Neutrophil (primary cell): ENCODE results near the gene C9orf78.

Source experiments
- H3K27ac ChIP-seq: fragments of 200-600 bp; sonication (generic); 2 replicates; pipeline ENCODE4 v1.5.1; 2016; ENCODE audit warnings: mild to moderate bottlenecking, moderate library complexity
- H3K27me3 ChIP-seq: fragments of 200-600 bp; sonication (generic); 2 replicates; pipeline ENCODE4 v1.6.0; 2016; ENCODE audit warnings: mild to moderate bottlenecking
- H3K36me3 ChIP-seq: fragments of 200-600 bp; sonication (generic); 2 replicates; pipeline ENCODE4 v1.5.1; 2017
- H3K4me1 ChIP-seq, 2 experiments: fragments of 200-600 bp in 1 of 2; sonication (generic) in 1 of 2; 1 replicate in 1 of 2; 2 replicates in 1 of 2; pipeline versions ENCODE4 v1.5.1 to v1.6.1; 2013 to 2016; ENCODE audit warnings: low read depth in 1 of 2, low read length in 1 of 2, mild to moderate bottlenecking in 1 of 2, moderate library complexity in 1 of 2; ENCODE audit not compliant: control insufficient read depth in 1 of 2, insufficient read depth in 1 of 2
- H3K4me3 ChIP-seq, 2 experiments: fragments of 200-600 bp in 1 of 2; sonication (generic) in 1 of 2; 1 replicate in 1 of 2; 2 replicates in 1 of 2; pipeline ENCODE4 v1.5.1; 2013 to 2016; ENCODE audit warnings: low read depth in 1 of 2, low read length in 1 of 2, mild to moderate bottlenecking in 1 of 2, moderate library complexity in 1 of 2
- H3K9me3 ChIP-seq: fragments of 200-600 bp; sonication (generic); 2 replicates; pipeline ENCODE4 v1.5.1; 2016
- CTCF ChIP-seq: fragments of 200-600 bp; sonication (generic); IDR thresholded peaks from 2 replicates; pipeline ENCODE4 v1.5.1; 2016; ENCODE audit warnings: antibody characterized with exemption

Gene C9orf78

GRCh38 chr9:129826759-129827158, 8.3 kb downstream of the C9orf78 start:
- no peak for TF ChIP-seq CTCF
- no peaks in the 10 kb centered on the region for H3K9me3 ChIP-seq
- peaks cover 55% of the 10 kb centered on the region for H3K36me3 ChIP-seq
- no peaks in the 10 kb centered on the region for H3K27me3 ChIP-seq
- no peak overlapping the region for H3K27ac ChIP-seq
- H3K4me3 ChIP-seq, result no peak overlapping the region
- peaks cover 15 to 23% of the 10 kb centered on the region in 2 experiments for H3K4me1 ChIP-seq

GRCh38 chr9:129826344-129826743, 8.7 kb downstream of the C9orf78 start:
- no peak overlapping the region for H3K27ac ChIP-seq
- H3K4me1 ChIP-seq, result peaks cover 16 to 25% of the 10 kb centered on the region in 2 experiments
- no peak overlapping the region for H3K4me3 ChIP-seq
- peaks cover 55% of the 10 kb centered on the region for H3K36me3 ChIP-seq
- H3K27me3 ChIP-seq, result no peaks in the 10 kb centered on the region
- H3K9me3 ChIP-seq, result no peaks in the 10 kb centered on the region
- TF ChIP-seq CTCF, result no peak

GRCh38 chr9:129823935-129824601, 11.0 kb downstream of the C9orf78 start, which contains the start of gene TOR1A:
Gene TOR1A (minus strand): TSS chr9:129824136. CDS start chr9:129824085, 51 bp downstream.
- H3K4me1 ChIP-seq, result peaks cover 16 to 36% of the 10 kb centered on the region in 2 experiments

GRCh38 chr9:129823542-129823934, 11.5 kb downstream of the C9orf78 start:
- peaks cover 51% of the 10 kb centered on the region for H3K36me3 ChIP-seq
- peak overlapping the region; percentile 86 for H3K27ac ChIP-seq
- H3K4me3 ChIP-seq, result peak overlapping the region; percentile 78 to 86
- no peaks in the 10 kb centered on the region for H3K9me3 ChIP-seq
- TF ChIP-seq CTCF, result no peak
- H3K4me1 ChIP-seq, result peaks cover 22 to 41% of the 10 kb centered on the region in 2 experiments
- H3K27me3 ChIP-seq, result no peaks in the 10 kb centered on the region

More at GRCh38 chr9:129823935-129824601, 11.0 kb downstream of the C9orf78 start, which contains the start of gene TOR1A:
- peaks cover 51% of the 10 kb centered on the region for H3K36me3 ChIP-seq
- TF ChIP-seq CTCF, result peak; percentile 20
- peak within 1 kb of the TSS; percentile 78 to 86 for H3K4me3 ChIP-seq
- no peaks in the 10 kb centered on the region for H3K27me3 ChIP-seq
- H3K27ac ChIP-seq, result peak within 1 kb of the TSS; percentile 86
- no peaks in the 10 kb centered on the region for H3K9me3 ChIP-seq

DNA sequence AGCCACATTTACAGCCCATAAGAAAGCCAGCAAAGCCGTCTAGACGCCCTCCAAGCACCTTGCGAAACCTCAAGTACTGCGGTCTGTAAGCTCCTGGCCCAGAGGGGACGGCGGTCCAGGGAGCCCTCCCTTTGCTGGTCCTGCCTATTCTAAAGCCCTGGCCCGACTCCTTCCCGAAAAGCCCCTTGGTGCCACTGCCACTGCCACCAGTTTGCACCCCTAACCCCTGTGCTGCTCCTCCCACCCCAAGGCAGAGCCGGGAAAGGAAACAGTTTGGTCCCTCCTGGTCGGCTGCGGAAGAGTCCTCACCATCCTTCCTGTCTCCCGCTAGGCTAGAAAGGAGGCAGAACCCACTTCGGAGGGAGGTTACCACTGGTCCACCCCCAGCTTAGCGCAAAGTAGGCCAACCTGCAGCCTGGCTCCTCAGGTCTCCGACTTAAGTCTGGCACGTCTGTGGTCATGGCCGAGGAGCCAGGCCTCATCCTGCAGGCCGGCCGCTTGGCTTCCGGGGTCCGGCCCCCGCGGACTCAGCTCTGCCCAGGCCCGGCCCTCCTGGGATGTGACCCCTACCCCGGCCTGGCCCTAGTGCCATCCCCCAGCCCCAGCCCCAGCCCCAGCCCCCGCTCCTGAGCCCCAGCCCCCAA, 12.1 kb downstream of the C9orf78 start:
- Histone ChIP-seq H3K27me3 (no peaks in the 10 kb centered on the region), H3K27ac (peak overlapping the region; percentile 86), H3K36me3 (peaks cover 52% of the 10 kb centered on the region), H3K4me3 (peak overlapping the region; percentile 78 to 86), H3K9me3 (no peaks in the 10 kb centered on the region), H3K4me1 (peaks cover 27 to 46% of the 10 kb centered on the region in 2 experiments)
- no peak for TF ChIP-seq CTCF
